ENCODE data around the gene LRRK1. TPM values are rescaled to one million over a fixed set of nuclear protein-coding genes. Genes with fewer than 3 reads are reported as not detected.

LRRK1 gene
- total RNA-seq, 1 experiment from 2014 or later, result 7.6 TPM

DNA sequence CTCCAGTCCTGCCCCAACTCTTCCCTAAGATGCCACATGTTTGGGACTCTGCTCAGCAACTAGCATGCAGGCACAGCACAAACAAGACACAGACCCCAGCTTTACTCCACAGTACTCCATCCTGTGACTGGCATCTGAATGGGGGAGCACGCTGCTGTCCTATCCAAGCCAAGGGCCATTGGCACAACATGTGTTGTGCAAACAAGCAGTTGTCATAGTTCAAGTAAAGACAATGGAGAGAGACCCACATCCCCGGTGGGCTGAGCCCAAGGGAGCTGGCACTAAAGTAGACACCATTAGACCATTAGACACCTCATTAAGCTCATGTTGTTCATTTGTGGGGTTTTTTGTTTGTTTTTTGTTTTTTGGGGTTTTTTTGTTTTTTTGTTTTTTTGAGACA lies 200.0 kb downstream of the LRRK1 start (continued):
- TF ChIP-seq, protein P1, sequence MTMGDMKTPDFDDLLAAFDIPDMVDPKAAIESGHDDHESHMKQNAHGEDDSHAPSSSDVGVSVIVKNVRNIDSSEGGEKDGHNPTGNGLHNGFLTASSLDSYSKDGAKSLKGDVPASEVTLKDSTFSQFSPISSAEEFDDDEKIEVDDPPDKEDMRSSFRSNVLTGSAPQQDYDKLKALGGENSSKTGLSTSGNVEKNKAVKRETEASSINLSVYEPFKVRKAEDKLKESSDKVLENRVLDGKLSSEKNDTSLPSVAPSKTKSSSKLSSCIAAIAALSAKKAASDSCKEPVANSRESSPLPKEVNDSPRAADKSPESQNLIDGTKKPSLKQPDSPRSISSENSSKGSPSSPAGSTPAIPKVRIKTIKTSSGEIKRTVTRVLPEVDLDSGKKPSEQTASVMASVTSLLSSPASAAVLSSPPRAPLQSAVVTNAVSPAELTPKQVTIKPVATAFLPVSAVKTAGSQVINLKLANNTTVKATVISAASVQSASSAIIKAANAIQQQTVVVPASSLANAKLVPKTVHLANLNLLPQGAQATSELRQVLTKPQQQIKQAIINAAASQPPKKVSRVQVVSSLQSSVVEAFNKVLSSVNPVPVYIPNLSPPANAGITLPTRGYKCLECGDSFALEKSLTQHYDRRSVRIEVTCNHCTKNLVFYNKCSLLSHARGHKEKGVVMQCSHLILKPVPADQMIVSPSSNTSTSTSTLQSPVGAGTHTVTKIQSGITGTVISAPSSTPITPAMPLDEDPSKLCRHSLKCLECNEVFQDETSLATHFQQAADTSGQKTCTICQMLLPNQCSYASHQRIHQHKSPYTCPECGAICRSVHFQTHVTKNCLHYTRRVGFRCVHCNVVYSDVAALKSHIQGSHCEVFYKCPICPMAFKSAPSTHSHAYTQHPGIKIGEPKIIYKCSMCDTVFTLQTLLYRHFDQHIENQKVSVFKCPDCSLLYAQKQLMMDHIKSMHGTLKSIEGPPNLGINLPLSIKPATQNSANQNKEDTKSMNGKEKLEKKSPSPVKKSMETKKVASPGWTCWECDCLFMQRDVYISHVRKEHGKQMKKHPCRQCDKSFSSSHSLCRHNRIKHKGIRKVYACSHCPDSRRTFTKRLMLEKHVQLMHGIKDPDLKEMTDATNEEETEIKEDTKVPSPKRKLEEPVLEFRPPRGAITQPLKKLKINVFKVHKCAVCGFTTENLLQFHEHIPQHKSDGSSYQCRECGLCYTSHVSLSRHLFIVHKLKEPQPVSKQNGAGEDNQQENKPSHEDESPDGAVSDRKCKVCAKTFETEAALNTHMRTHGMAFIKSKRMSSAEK (CRISPR knock-in tag; IDR thresholded peaks at IDR 0.05; ENCODE audit: borderline replicate concordance), result no peak
- TF ChIP-seq SMAD4 (CRISPR knock-in tag; IDR thresholded peaks at IDR 0.05) (no peak), IRF2 (CRISPR knock-in tag; IDR thresholded peaks at IDR 0.05; ENCODE audit: borderline replicate concordance, low read depth) (no peak)
- TF ChIP-seq, protein P2, sequence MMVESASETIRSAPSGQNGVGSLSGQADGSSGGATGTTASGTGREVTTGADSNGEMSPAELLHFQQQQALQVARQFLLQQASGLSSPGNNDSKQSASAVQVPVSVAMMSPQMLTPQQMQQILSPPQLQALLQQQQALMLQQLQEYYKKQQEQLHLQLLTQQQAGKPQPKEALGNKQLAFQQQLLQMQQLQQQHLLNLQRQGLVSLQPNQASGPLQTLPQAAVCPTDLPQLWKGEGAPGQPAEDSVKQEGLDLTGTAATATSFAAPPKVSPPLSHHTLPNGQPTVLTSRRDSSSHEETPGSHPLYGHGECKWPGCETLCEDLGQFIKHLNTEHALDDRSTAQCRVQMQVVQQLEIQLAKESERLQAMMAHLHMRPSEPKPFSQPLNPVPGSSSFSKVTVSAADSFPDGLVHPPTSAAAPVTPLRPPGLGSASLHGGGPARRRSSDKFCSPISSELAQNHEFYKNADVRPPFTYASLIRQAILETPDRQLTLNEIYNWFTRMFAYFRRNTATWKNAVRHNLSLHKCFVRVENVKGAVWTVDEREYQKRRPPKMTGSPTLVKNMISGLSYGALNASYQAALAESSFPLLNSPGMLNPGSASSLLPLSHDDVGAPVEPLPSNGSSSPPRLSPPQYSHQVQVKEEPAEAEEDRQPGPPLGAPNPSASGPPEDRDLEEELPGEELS (CRISPR knock-in tag; IDR thresholded peaks at IDR 0.05), result no peak
- TF ChIP-seq, protein P3, sequence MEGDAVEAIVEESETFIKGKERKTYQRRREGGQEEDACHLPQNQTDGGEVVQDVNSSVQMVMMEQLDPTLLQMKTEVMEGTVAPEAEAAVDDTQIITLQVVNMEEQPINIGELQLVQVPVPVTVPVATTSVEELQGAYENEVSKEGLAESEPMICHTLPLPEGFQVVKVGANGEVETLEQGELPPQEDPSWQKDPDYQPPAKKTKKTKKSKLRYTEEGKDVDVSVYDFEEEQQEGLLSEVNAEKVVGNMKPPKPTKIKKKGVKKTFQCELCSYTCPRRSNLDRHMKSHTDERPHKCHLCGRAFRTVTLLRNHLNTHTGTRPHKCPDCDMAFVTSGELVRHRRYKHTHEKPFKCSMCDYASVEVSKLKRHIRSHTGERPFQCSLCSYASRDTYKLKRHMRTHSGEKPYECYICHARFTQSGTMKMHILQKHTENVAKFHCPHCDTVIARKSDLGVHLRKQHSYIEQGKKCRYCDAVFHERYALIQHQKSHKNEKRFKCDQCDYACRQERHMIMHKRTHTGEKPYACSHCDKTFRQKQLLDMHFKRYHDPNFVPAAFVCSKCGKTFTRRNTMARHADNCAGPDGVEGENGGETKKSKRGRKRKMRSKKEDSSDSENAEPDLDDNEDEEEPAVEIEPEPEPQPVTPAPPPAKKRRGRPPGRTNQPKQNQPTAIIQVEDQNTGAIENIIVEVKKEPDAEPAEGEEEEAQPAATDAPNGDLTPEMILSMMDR (IDR thresholded peaks at IDR 0.05), result no peak

Other genes with a start within 250 kb of the LRRK1 start
- gene ALDH1A3, start 39.5 kb upstream of the LRRK1 start, total RNA-seq (2021), result 9.9 to 14.0 TPM (median 10.7 TPM) in 3 replicates

Data from WTC11 (cell line).